Activated CD4-positive, alpha-beta memory T cell treated with anti-CD3 and anti-CD28 coated beads, Interleukin-2, amount 10 ng/mL, durations not matched to agents 7 days and 5 days (primary cell): Measurements from ENCODE around the gene MRPL36. TPM values are rescaled to one million over a fixed set of nuclear protein-coding genes. Genes with fewer than 3 reads are reported as not detected.
"Not testable (repeated sequence)": the region's sequence is repeated elsewhere in the genome, so short reads cannot be mapped to it uniquely, and the experiment has no call there.

Experiments
- CTCF ChIA-PET: fragments of 350-600 bp; sonication (Branson Sonifier 250); formaldehyde crosslinking; loops from one replicate; lab custom pipeline; 2021; ENCODE audit warnings: antibody characterized with exemption, inconsistent platforms; lab: Charles Lee
- POLR2A ChIA-PET: fragments of 350-600 bp; sonication (Branson Sonifier 250); formaldehyde crosslinking; loops from one replicate; lab custom pipeline; 2021; ENCODE audit warnings: antibody characterized with exemption; lab: Charles Lee
- DNase-seq: peaks from one replicate; pipeline ENCODE4 v3.0.0-alpha.2; 2020
- H3K27ac Mint-ChIP-seq: one replicate; pipeline ENCODE4 v1.8.0; 2021; ENCODE audit warnings: mild to moderate bottlenecking, mixed read lengths
- H3K27me3 Mint-ChIP-seq: one replicate; pipeline ENCODE4 v1.8.0; 2021; ENCODE audit warnings: mixed read lengths
- H3K36me3 Mint-ChIP-seq: one replicate; pipeline ENCODE4 v1.8.0; 2021; ENCODE audit warnings: low read depth, mixed read lengths
- H3K4me1 Mint-ChIP-seq: one replicate; pipeline ENCODE4 v1.8.0; 2021; ENCODE audit warnings: mixed read lengths
- H3K4me3 Mint-ChIP-seq: one replicate; pipeline ENCODE4 v1.8.0; 2021; ENCODE audit warnings: mild to moderate bottlenecking, mixed read lengths
- H3K9me3 Mint-ChIP-seq: one replicate; pipeline ENCODE4 v1.8.0; 2021; ENCODE audit warnings: mixed read lengths
- total RNA-seq, 2 experiments: library from RNA; stranded (reverse); gene quantifications; one replicate each; pipeline ENCODE4 v1.2.3, GENCODE V29; 2021

The MRPL36 gene
- total RNA-seq, result 10 to 100 TPM; 44.5 to 44.8 TPM

- Mint-ChIP-seq H3K4me3 (peak within 1 kb of the TSS; percentile 100), H3K4me1 (peaks cover 56% of the 10 kb centered on the region), H3K9me3 (no peaks in the 10 kb centered on the region), H3K27ac (peak within 1 kb of the TSS; percentile 99), H3K27me3 (no peaks in the 10 kb centered on the region), H3K36me3 (peaks cover 60% of the 10 kb centered on the region)
- POLR2A ChIA-PET, result interaction anchor here (1.0 to 1.5 kb wide), 6 partner anchors 9 to 484 kb away, joined by 3 to 4 read pairs (median 4); no protein-coding TSS in a partner anchor
- DNase-seq, result peak; percentile 94
- CTCF ChIA-PET, result interaction anchor here (2.1 kb wide), 1 partner anchor 36 kb away, joined by 6 read pairs; no protein-coding TSS in a partner anchor
Observed at GRCh38 chr5:1799602-1800471, at the start of gene MRPL36. Gene MRPL36 (minus strand): TSS chr5:1799837. CDS start chr5:1798935, 902 bp downstream.

- peaks cover 34% of the 10 kb centered on the region for H3K27me3 Mint-ChIP-seq
- ChIA-PET CTCF (no interaction called here), POLR2A (no interaction called here)
- no peaks in the 10 kb centered on the region for H3K36me3 Mint-ChIP-seq
- no peaks in the 10 kb centered on the region for H3K4me1 Mint-ChIP-seq
- H3K4me3 Mint-ChIP-seq, result no peak overlapping the region
- DNase-seq, result no peak
- H3K9me3 Mint-ChIP-seq, result no peaks in the 10 kb centered on the region
- H3K27ac Mint-ChIP-seq, result no peak overlapping the region
Observed at GRCh38 chr5:1847611-1848010, 48.0 kb upstream of the MRPL36 start.

- Mint-ChIP-seq H3K27ac (no peak overlapping the region), H3K27me3 (peaks cover 37% of the 10 kb centered on the region), H3K4me1 (no peaks in the 10 kb centered on the region), H3K4me3 (no peak overlapping the region), H3K36me3 (no peaks in the 10 kb centered on the region), H3K9me3 (no peaks in the 10 kb centered on the region)
- POLR2A ChIA-PET, result no interaction called here
- CTCF ChIA-PET, result no interaction called here
- DNase-seq, result no peak
Observed at GRCh38 chr5:1847056-1847455, 47.4 kb upstream of the MRPL36 start.

- no peak for DNase-seq
- Mint-ChIP-seq H3K27me3 (peaks cover 32% of the 10 kb centered on the region), H3K27ac (no peak overlapping the region), H3K4me1 (no peaks in the 10 kb centered on the region), H3K36me3 (no peaks in the 10 kb centered on the region), H3K4me3 (no peak overlapping the region), H3K9me3 (no peaks in the 10 kb centered on the region)
- ChIA-PET CTCF (no interaction called here), POLR2A (no interaction called here)
Observed at GRCh38 chr5:1846583-1846982, 46.9 kb upstream of the MRPL36 start.

GRCh38 chr5:1845696-1846095 is 46.1 kb upstream of the MRPL36 start:
- peaks cover 28% of the 10 kb centered on the region for H3K27me3 Mint-ChIP-seq
- no peaks in the 10 kb centered on the region for H3K9me3 Mint-ChIP-seq
- no peak overlapping the region for H3K4me3 Mint-ChIP-seq
- CTCF ChIA-PET, result no interaction called here
- H3K27ac Mint-ChIP-seq, result no peak overlapping the region
- no peak for DNase-seq
- no peaks in the 10 kb centered on the region for H3K36me3 Mint-ChIP-seq
- H3K4me1 Mint-ChIP-seq, result no peaks in the 10 kb centered on the region
- POLR2A ChIA-PET, result no interaction called here

- Mint-ChIP-seq H3K4me3 (no peak overlapping the region), H3K36me3 (no peaks in the 10 kb centered on the region), H3K27ac (no peak overlapping the region), H3K4me1 (no peaks in the 10 kb centered on the region), H3K27me3 (peaks cover 24% of the 10 kb centered on the region), H3K9me3 (no peaks in the 10 kb centered on the region)
- CTCF ChIA-PET, result no interaction called here
- no peak for DNase-seq
- POLR2A ChIA-PET, result no interaction called here
Observed at GRCh38 chr5:1844708-1845436, 45.2 kb upstream of the MRPL36 start.

- H3K36me3 Mint-ChIP-seq, H3K4me3 Mint-ChIP-seq, CTCF ChIA-PET, DNase-seq, H3K9me3 Mint-ChIP-seq, H3K4me1 Mint-ChIP-seq, POLR2A ChIA-PET, H3K27ac Mint-ChIP-seq: not testable (repeated sequence)
- H3K27me3 Mint-ChIP-seq, result peaks cover 21% of the 10 kb centered on the region
Observed at GRCh38 chr5:1843761-1844160, 44.1 kb upstream of the MRPL36 start.

- Mint-ChIP-seq H3K36me3 (no peaks in the 10 kb centered on the region), H3K4me3 (no peak overlapping the region), H3K27ac (no peak overlapping the region), H3K9me3 (no peaks in the 10 kb centered on the region), H3K27me3 (peaks cover 13% of the 10 kb centered on the region), H3K4me1 (no peaks in the 10 kb centered on the region)
- CTCF ChIA-PET, result no interaction called here
- no peak for DNase-seq
- POLR2A ChIA-PET, result interaction anchor here (0.6 kb wide), 1 partner anchor 45 kb away, joined by 3 read pairs; no protein-coding TSS in a partner anchor
Observed at GRCh38 chr5:1842004-1842819, 42.6 kb upstream of the MRPL36 start.

- DNase-seq, result no peak
- Mint-ChIP-seq H3K9me3 (no peaks in the 10 kb centered on the region), H3K4me1 (no peaks in the 10 kb centered on the region), H3K27ac (no peak overlapping the region), H3K4me3 (no peak overlapping the region), H3K27me3 (peaks cover 12% of the 10 kb centered on the region), H3K36me3 (no peaks in the 10 kb centered on the region)
- POLR2A ChIA-PET, result no interaction called here
- CTCF ChIA-PET, result no interaction called here
Observed at GRCh38 chr5:1840741-1841521, 41.3 kb upstream of the MRPL36 start.

GRCh38 chr5:1840071-1840547 is 40.5 kb upstream of the MRPL36 start:
- no peak for DNase-seq
- Mint-ChIP-seq H3K9me3 (no peaks in the 10 kb centered on the region), H3K36me3 (no peaks in the 10 kb centered on the region), H3K4me1 (no peaks in the 10 kb centered on the region), H3K27me3 (peaks cover 13% of the 10 kb centered on the region), H3K4me3 (no peak overlapping the region), H3K27ac (no peak overlapping the region)
- ChIA-PET CTCF (no interaction called here), POLR2A (no interaction called here)

GRCh38 chr5:1838013-1838412 is 38.4 kb upstream of the MRPL36 start:
- no peak for DNase-seq
- Mint-ChIP-seq H3K4me3 (no peak overlapping the region), H3K9me3 (no peaks in the 10 kb centered on the region), H3K36me3 (no peaks in the 10 kb centered on the region), H3K27ac (no peak overlapping the region), H3K4me1 (no peaks in the 10 kb centered on the region), H3K27me3 (peaks cover 18% of the 10 kb centered on the region)
- ChIA-PET CTCF (no interaction called here), POLR2A (no interaction called here)
